H1 (cell line): ENCODE results near the gene DLX2. TPM values are rescaled to one million over a fixed set of nuclear protein-coding genes. Genes with fewer than 3 reads are reported as not detected.
A peak's percentile ranks its signal among the peaks of the same experiment; 100 is the strongest.

Experiments
- CTCF ChIA-PET: fragments of 300-600 bp; sonication (Branson Sonifier 250); formaldehyde crosslinking; loops from one replicate; lab custom pipeline; 2021; ENCODE audit not compliant: partially characterized antibody; lab: Charles Lee
- POLR2A ChIA-PET: fragments of 300-600 bp; sonication (Branson Sonifier 250); formaldehyde crosslinking; loops from one replicate; lab custom pipeline; 2021; ENCODE audit warnings: inconsistent platforms; ENCODE audit not compliant: partially characterized antibody; lab: Charles Lee
- DNase-seq, 2 experiments: peaks; one replicate each; pipeline versions ENCODE4 v3.0.0 to v3.0.0-alpha.2; 2010 to 2022; ENCODE audit warnings: low spot score in 2 of 2, low read depth in 1 of 2, mixed read lengths in 1 of 2
- FAIRE-seq: peaks from 2 replicates; lab custom pipeline; 2011; peaks lifted over from hg19 to GRCh38; lab: Jason Lieb, UNC
- H2AFZ ChIP-seq: 2 replicates; pipeline ENCODE4 v1.8.1; 2012; ENCODE audit warnings: low read length, inconsistent platforms
- H2AK5ac ChIP-seq: 2 replicates; pipeline ENCODE4 v1.6.1; 2013; ENCODE audit warnings: low read depth, low read length
- H2BK120ac ChIP-seq: replicated peaks from 2 replicates; pipeline ENCODE3; 2013; ENCODE audit warnings: low read depth, low read length, inconsistent platforms
- H2BK12ac ChIP-seq: 2 replicates; pipeline ENCODE4 v1.6.1; 2013; ENCODE audit warnings: low read depth, low read length
- H2BK15ac ChIP-seq: 2 replicates; pipeline ENCODE4 v1.6.1; 2013; ENCODE audit warnings: low read length
- H2BK20ac ChIP-seq: 2 replicates; pipeline ENCODE4 v1.6.1; 2013; ENCODE audit warnings: low read length
- H2BK5ac ChIP-seq: 2 replicates; pipeline ENCODE4 v1.6.1; 2013; ENCODE audit warnings: low read depth, low read length
- H3K14ac ChIP-seq: 2 replicates; pipeline ENCODE4 v1.6.1; 2013; ENCODE audit warnings: inconsistent platforms; ENCODE audit not compliant: insufficient read length
- H3K18ac ChIP-seq: 2 replicates; pipeline ENCODE4 v1.6.1; 2013; ENCODE audit warnings: low read length; ENCODE audit errors: extremely low read depth
- H3K23ac ChIP-seq: 2 replicates; pipeline ENCODE4 v1.6.1; 2013; ENCODE audit warnings: inconsistent platforms; ENCODE audit not compliant: insufficient read length
- H3K23me2 ChIP-seq: 2 replicates; pipeline ENCODE4 v1.6.1; 2013; ENCODE audit warnings: low read depth, low read length
- H3K27ac ChIP-seq: 2 replicates; pipeline ENCODE4 v1.6.1; 2011; ENCODE audit warnings: low read depth, low read length, inconsistent platforms
- H3K27me3 ChIP-seq, 4 experiments: replicated peaks in 1 of 4; 1 replicate in 1 of 4; 2 replicates in 3 of 4; pipeline versions ENCODE4 v1.6.1 to v1.8.1; 2011 to 2013; ENCODE audit warnings: low read length in 3 of 4, mild to moderate bottlenecking in 3 of 4, inconsistent platforms in 2 of 4, mixed read lengths in 2 of 4, moderate library complexity in 1 of 4; ENCODE audit not compliant: control insufficient read depth in 3 of 4, insufficient read depth in 3 of 4; ENCODE audit errors: extremely low read depth in 1 of 4
- H3K36me3 ChIP-seq, 4 experiments: 2 replicates each; pipeline versions ENCODE4 v1.6.1 to v1.8.1; 2011 to 2013; ENCODE audit warnings: mild to moderate bottlenecking in 4 of 4, low read length in 3 of 4, moderate library complexity in 2 of 4, control low read depth in 1 of 4, inconsistent platforms in 1 of 4; ENCODE audit not compliant: insufficient read depth in 4 of 4, control insufficient read depth in 2 of 4
- H3K4ac ChIP-seq: replicated peaks from 2 replicates; pipeline ENCODE3; 2013; ENCODE audit warnings: low read length, low read depth, mixed read lengths, inconsistent platforms; ENCODE audit not compliant: insufficient read length
- H3K4me1 ChIP-seq, 4 experiments: replicated peaks in 1 of 4; 1 replicate in 1 of 4; 2 replicates in 3 of 4; pipeline versions ENCODE4 v1.6.1 to v1.8.1; 2011 to 2013; ENCODE audit warnings: low read length in 3 of 4, inconsistent platforms in 2 of 4, mixed read lengths in 1 of 4; ENCODE audit not compliant: insufficient read depth in 4 of 4, control insufficient read depth in 3 of 4
- H3K4me2 ChIP-seq, 2 experiments: 2 replicates each; pipeline versions ENCODE4 v1.6.1 to v1.8.1; 2011 to 2013; ENCODE audit warnings: low read depth in 2 of 2, low read length in 2 of 2, control low read depth in 1 of 2, inconsistent platforms in 1 of 2, mild to moderate bottlenecking in 1 of 2; ENCODE audit not compliant: insufficient read depth in 1 of 2
- H3K4me3 ChIP-seq, 4 experiments: fragments of 200-600, 300-600 bp in 1 of 4; sonication (generic), shearing (Covaris generic), sonication (Bioruptor Twin) in 1 of 4; 2 replicates each; pipeline versions ENCODE4 v1.5.1 to v1.8.1; 2011 to 2016; ENCODE audit warnings: low read length in 4 of 4, low read depth in 3 of 4, control low read depth in 2 of 4, inconsistent platforms in 2 of 4, mild to moderate bottlenecking in 2 of 4, mixed read lengths in 1 of 4, moderate library complexity in 1 of 4; ENCODE audit not compliant: insufficient read depth in 2 of 4; ENCODE audit errors: extremely low read depth in 1 of 4
- H3K56ac ChIP-seq: replicated peaks from 2 replicates; pipeline ENCODE3; 2013; ENCODE audit warnings: low read depth, mild to moderate bottlenecking, mixed read lengths, low read length, inconsistent platforms; ENCODE audit not compliant: insufficient read length
- H3K79me1 ChIP-seq: 2 replicates; pipeline ENCODE4 v1.6.1; 2013; ENCODE audit warnings: low read depth, low read length, control low read depth
- H3K79me2 ChIP-seq, 2 experiments: 2 replicates each; pipeline versions ENCODE4 v1.6.1 to v1.8.1; 2012 to 2013; ENCODE audit warnings: low read length in 2 of 2, mild to moderate bottlenecking in 2 of 2, inconsistent platforms in 1 of 2; ENCODE audit not compliant: insufficient read depth in 2 of 2, control insufficient read depth in 1 of 2
- H3K9ac ChIP-seq, 4 experiments: replicated peaks in 1 of 4; 1 replicate in 1 of 4; 2 replicates in 3 of 4; pipeline versions ENCODE4 v1.6.1 to v1.8.1; 2011 to 2013; ENCODE audit warnings: low read depth in 3 of 4, low read length in 3 of 4, control low read depth in 2 of 4, mild to moderate bottlenecking in 2 of 4, moderate library complexity in 2 of 4, inconsistent platforms in 1 of 4; ENCODE audit errors: extremely low read depth in 1 of 4
- H3K9me3 ChIP-seq, 2 experiments: 2 replicates each; pipeline versions ENCODE4 v1.6.1 to v1.8.1; 2012 to 2013; ENCODE audit warnings: mild to moderate bottlenecking in 2 of 2, moderate library complexity in 2 of 2, control low read depth in 1 of 2, inconsistent platforms in 1 of 2, low read depth in 1 of 2, low read length in 1 of 2, mixed read lengths in 1 of 2; ENCODE audit not compliant: insufficient read depth in 2 of 2
- H4K20me1 ChIP-seq, 2 experiments: replicated peaks in 1 of 2; 2 replicates each; pipeline versions ENCODE3 to v1.8.1; 2011 to 2013; ENCODE audit warnings: inconsistent platforms in 2 of 2, low read length in 2 of 2, mild to moderate bottlenecking in 1 of 2; ENCODE audit not compliant: insufficient read depth in 2 of 2, control insufficient read depth in 1 of 2
- H4K5ac ChIP-seq: 2 replicates; pipeline ENCODE4 v1.6.1; 2013; ENCODE audit warnings: low read length, low read depth, mixed read lengths, inconsistent platforms; ENCODE audit not compliant: insufficient read length
- H4K8ac ChIP-seq: 2 replicates; pipeline ENCODE4 v1.8.0; 2013; ENCODE audit warnings: mild to moderate bottlenecking, moderate library complexity, low read length, inconsistent platforms; ENCODE audit not compliant: insufficient read depth; ENCODE audit errors: extremely low read depth
- H4K91ac ChIP-seq: replicated peaks from 2 replicates; pipeline ENCODE3; 2013; ENCODE audit warnings: low read length, mixed read lengths, inconsistent platforms; ENCODE audit not compliant: insufficient read length
- ASH2L ChIP-seq: fragments of 200-600, 300-600 bp; sonication (generic); IDR thresholded peaks from one replicate; pipeline ENCODE4 v1.7.1; 2017; ENCODE audit warnings: low read length
- CBX5 ChIP-seq: fragments of 300-800, 300-1000 bp; sonication (generic); IDR thresholded peaks from 2 replicates; pipeline ENCODE4 v1.7.1; 2016; ENCODE audit warnings: antibody characterized with exemption, low read length, low read depth
- CBX8 ChIP-seq: fragments of 300-800, 300-1000 bp; sonication (generic); IDR thresholded peaks from 2 replicates; pipeline ENCODE4 v1.7.1; 2016; ENCODE audit warnings: low read depth, low read length, borderline replicate concordance
- CHD2 ChIP-seq: IDR thresholded peaks from 2 replicates; pipeline ENCODE4 v1.6.1; 2012; ENCODE audit warnings: low read length, improper control_type of control experiment
- HDAC6 ChIP-seq: IDR thresholded peaks from one replicate; pipeline ENCODE4 v1.7.1; 2012; ENCODE audit warnings: low read depth, mild to moderate bottlenecking, inconsistent platforms, low read length, moderate library complexity
- POU5F1 ChIP-seq: IDR thresholded peaks from 2 replicates; pipeline ENCODE4 v1.6.1; 2011; ENCODE audit warnings: low read depth, mild to moderate bottlenecking, low read length, moderate library complexity
- RFX5 ChIP-seq: IDR thresholded peaks from 2 replicates; pipeline ENCODE4 v1.6.1; 2011; ENCODE audit warnings: low read depth, low read length, improper control_type of control experiment, borderline replicate concordance
- RNF2 ChIP-seq: fragments of 200-900, 300-1000 bp; sonication (generic); IDR thresholded peaks from 2 replicates; pipeline ENCODE4 v1.7.1; 2016; ENCODE audit warnings: borderline replicate concordance, low read depth, mild to moderate bottlenecking, antibody characterized with exemption, low read length; ENCODE audit not compliant: poor library complexity, severe bottlenecking; ENCODE audit errors: missing control alignments
- SP2 ChIP-seq: IDR thresholded peaks from 2 replicates; pipeline ENCODE4 v1.6.1; 2012; ENCODE audit warnings: mild to moderate bottlenecking, low read length, inconsistent platforms
- TAF7 ChIP-seq: optimal IDR thresholded peaks from 2 replicates; pipeline ENCODE3; 2011; ENCODE audit warnings: low read depth, mild to moderate bottlenecking, inconsistent platforms, low read length, moderate library complexity, borderline replicate concordance
- ZNF274 ChIP-seq: IDR thresholded peaks from 2 replicates; pipeline ENCODE4 v1.7.0; 2012; ENCODE audit warnings: low read length, borderline replicate concordance; ENCODE audit errors: extremely low read depth
- WGBS, 2 experiments: shearing (Covaris generic) in 1 of 2; methylation state at CpG; one replicate each; pipeline versions ENCODE4 v1.1.6 to v1.1.7; 2013 to 2015; ENCODE audit warnings: low lambda C conversion rate in 2 of 2, mixed read lengths in 2 of 2, inconsistent platforms in 1 of 2, low coverage in 1 of 2, missing lambda C conversion rate in 1 of 2; ENCODE audit not compliant: insufficient replicate concordance in 2 of 2, insufficient coverage in 1 of 2, insufficient read length in 1 of 2; ENCODE audit errors: extremely low coverage in 1 of 2, missing lambda C conversion rate in 1 of 2; 5-methylcytosine and 5-hydroxymethylcytosine counted together
- polyA plus RNA-seq, 7 experiments: library from polyadenylated mRNA; depleted of rRNA in 3 of 7; stranded (reverse) in 5 of 7; unstranded in 2 of 7; fragments of >200 nt in 5 of 7; fragments of 200-250 nt in 2 of 7; gene quantifications; 1 replicate in 5 of 7; 2 replicates in 1 of 7; 4 replicates in 1 of 7; pipeline versions ENCODE4 v1.2.1 to v1.2.3, GENCODE V29; 2011 to 2013; ENCODE audit warnings: missing spikeins in 2 of 7, mixed read lengths in 2 of 7
- total RNA-seq: library from RNA; stranded (reverse); fragmentation: NEBNext Ultra II Directional; extraction: Animal tissue kit (Norgen Biotek cat#: 25700); gene quantifications from 2 replicates; pipeline ENCODE4 v1.2.1, GENCODE V29; 2021

The DLX2 gene
- total and polyA plus RNA-seq, 2 of the 8 experiments (the other 6 are each of a cell fraction or from before 2014, with no cell fraction given) = 0.45 TPM; not detected in 1

- no peak overlapping the region for H3K27ac ChIP-seq
- no peak for FAIRE-seq
- H4K20me1 ChIP-seq = peaks cover 17 to 31% of the 10 kb centered on the region in 2 experiments
- WGBS, 2 experiments = 4% methylated on average over 38 of the region's 39 CpGs; no CpG with 5 or more reads in 1 of the 2 experiments
- no peak overlapping the region for H4K91ac ChIP-seq
- no peak overlapping the region for H3K56ac ChIP-seq
- no peak overlapping the region for H3K9ac ChIP-seq
- H2BK120ac ChIP-seq = no peak overlapping the region
- ChIA-PET CTCF (interaction anchor here (1.0 to 12.4 kb wide), 4 partner anchors 9 to 389 kb away, joined by 3 to 198 read pairs (median 4); partner anchors contain the start of gene DLX2), POLR2A (interaction anchor here (0.9 to 14.0 kb wide), 3 partner anchors 9 to 12 kb away, joined by 3 to 184 read pairs (median 4); partner anchors contain the start of gene DLX2)
- peaks cover 94 to 100% (median 98%) of the 10 kb centered on the region in 4 experiments for H3K27me3 ChIP-seq
- no peak overlapping the region for H3K23ac ChIP-seq
- no peak overlapping the region for H2BK15ac ChIP-seq
- H2BK12ac ChIP-seq = no peak overlapping the region
- H3K9me3 ChIP-seq = no peaks in the 10 kb centered on the region
- no peak overlapping the region for H3K14ac ChIP-seq
- no peak overlapping the region for H4K8ac ChIP-seq
- H2BK5ac ChIP-seq = no peak overlapping the region
- no peak overlapping the region for H3K4ac ChIP-seq
- H3K4me3 ChIP-seq = no peak overlapping the region; a peak in 1 of 8 replicates
- peaks cover 0 to 39% (median 17%) of the 10 kb centered on the region in 4 experiments; a peak in 6 of 7 replicates for H3K4me1 ChIP-seq
- H2AFZ ChIP-seq = no peak overlapping the region
- H3K23me2 ChIP-seq = peaks cover 12% of the 10 kb centered on the region; the same call in 1 of the 2 replicates
- DNase-seq = peak in 1 of 2 experiments; percentile 67
- 0 out of 8 replicates have a peak, but pooled peaks cover 0 to 3% (median 0%) of the 10 kb centered on the region in 4 experiments for H3K36me3 ChIP-seq
- H2BK20ac ChIP-seq = no peak overlapping the region
- H2AK5ac ChIP-seq = no peak overlapping the region
- H3K4me2 ChIP-seq = peak overlapping the region; percentile 27 to 45
- no peaks in the 10 kb centered on the region for H3K79me2 ChIP-seq
- H3K79me1 ChIP-seq = no peaks in the 10 kb centered on the region
- H4K5ac ChIP-seq = no peak overlapping the region
- no peak overlapping the region for H3K18ac ChIP-seq
- no peak for TF ChIP-seq CBX5
- no peak for TF ChIP-seq SP2
- no peak for TF ChIP-seq RFX5
- TF ChIP-seq ZNF274 = no peak
- 0 out of 2 replicates have a peak, but pooled peaks have one; percentile 34 for TF ChIP-seq CBX8
- TF ChIP-seq ASH2L = no peak
- no peak for TF ChIP-seq TAF7
- TF ChIP-seq POU5F1 = no peak
- TF ChIP-seq CHD2 = no peak
- TF ChIP-seq RNF2 = peak; percentile 89
- TF ChIP-seq HDAC6 = no peak
These were observed 12.4 kb downstream of the DLX2 start for GRCh38 chr2:172090044-172090961.
